Colonic mucosa (tissue), 4 donors: ENCODE measurements around the gene ECT2. TPM values are rescaled to one million over a fixed set of nuclear protein-coding genes. Genes with fewer than 3 reads are reported as not detected.

Experiments
- DNase-seq: peaks from one replicate; pipeline ENCODE4 v3.0.0-alpha.2; 2020
- H3K27ac ChIP-seq: fragments of 200-600 bp; one replicate; pipeline ENCODE4 v1.8.0; 2021
- H3K27me3 ChIP-seq: fragments of 200-600 bp; one replicate; pipeline ENCODE4 v1.8.0; 2021
- H3K36me3 ChIP-seq: fragments of 200-600 bp; one replicate; pipeline ENCODE4 v1.8.0; 2021
- H3K4me1 ChIP-seq: fragments of 200-600 bp; one replicate; pipeline ENCODE4 v1.8.0; 2021; ENCODE audit warnings: mild to moderate bottlenecking
- H3K4me3 ChIP-seq: fragments of 200-600 bp; one replicate; pipeline ENCODE4 v1.8.0; 2021
- H3K9ac ChIP-seq, 2 donors: one replicate each; pipeline ENCODE4 v1.7.0; 2013; ENCODE audit warnings: control low read depth in 2 of 2, low read depth in 2 of 2, low read length in 2 of 2
- H3K9me3 ChIP-seq: fragments of 200-600 bp; one replicate; pipeline ENCODE4 v1.8.0; 2021
- intact Hi-C: fragments of 100-400 bp; cut with DNase I; formaldehyde crosslinking; loops from one replicate; pipeline ENCODE4 v1.14.1; 2022
- total RNA-seq, 2 donors: library from RNA; stranded (reverse); fragmentation: NEBNext Ultra II Directional in 1 of 2; extraction: Animal tissue kit (Norgen Biotek cat#: 25700) in 1 of 2; gene quantifications; one replicate each; pipeline ENCODE4 v1.2.1, GENCODE V29; 2021
- TF ChIP-seq, protein P1 (sequence below): fragments of 200-600 bp; IDR thresholded peaks from one replicate; pipeline ENCODE4 v1.8.0; 2022; ENCODE audit warnings: antibody characterized with exemption, mild to moderate bottlenecking
- donor health status: healthy.
- donor health status: DM: no; HTN: no; CAD: no.
- donor health status: DM: no; HTN: no; CAD: no.

Gene ECT2
- total RNA-seq, 2 donors from 2014 or later, result 36.3 to 58.1 TPM

DNA sequence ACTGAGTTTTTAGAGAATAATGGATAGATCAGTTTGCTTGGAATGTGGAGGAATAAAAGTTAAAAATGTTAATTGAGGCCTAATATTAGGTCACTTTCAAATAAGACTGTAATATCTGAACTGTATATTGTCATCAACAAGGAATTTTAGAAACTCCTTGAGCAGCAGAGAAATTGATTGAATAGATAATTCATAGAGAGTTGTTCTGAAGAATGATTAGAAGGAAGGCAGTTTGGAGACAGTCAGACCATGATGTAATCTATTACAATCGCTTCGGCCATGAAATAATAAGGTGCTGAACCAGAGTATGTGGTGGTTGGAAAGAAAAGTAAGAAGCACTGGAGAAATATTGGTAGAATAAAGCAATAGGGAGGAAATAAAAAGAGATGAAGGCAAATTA lies 15.7 kb downstream of the ECT2 start:
- Histone ChIP-seq H3K4me3 (no peak overlapping the region), H3K36me3 (no peaks in the 10 kb centered on the region), H3K4me1 (no peaks in the 10 kb centered on the region), H3K27me3 (no peaks in the 10 kb centered on the region), H3K9me3 (no peaks in the 10 kb centered on the region), H3K27ac (no peak overlapping the region), H3K9ac (no peak overlapping the region)
- no peak for DNase-seq
- TF ChIP-seq, protein P1, sequence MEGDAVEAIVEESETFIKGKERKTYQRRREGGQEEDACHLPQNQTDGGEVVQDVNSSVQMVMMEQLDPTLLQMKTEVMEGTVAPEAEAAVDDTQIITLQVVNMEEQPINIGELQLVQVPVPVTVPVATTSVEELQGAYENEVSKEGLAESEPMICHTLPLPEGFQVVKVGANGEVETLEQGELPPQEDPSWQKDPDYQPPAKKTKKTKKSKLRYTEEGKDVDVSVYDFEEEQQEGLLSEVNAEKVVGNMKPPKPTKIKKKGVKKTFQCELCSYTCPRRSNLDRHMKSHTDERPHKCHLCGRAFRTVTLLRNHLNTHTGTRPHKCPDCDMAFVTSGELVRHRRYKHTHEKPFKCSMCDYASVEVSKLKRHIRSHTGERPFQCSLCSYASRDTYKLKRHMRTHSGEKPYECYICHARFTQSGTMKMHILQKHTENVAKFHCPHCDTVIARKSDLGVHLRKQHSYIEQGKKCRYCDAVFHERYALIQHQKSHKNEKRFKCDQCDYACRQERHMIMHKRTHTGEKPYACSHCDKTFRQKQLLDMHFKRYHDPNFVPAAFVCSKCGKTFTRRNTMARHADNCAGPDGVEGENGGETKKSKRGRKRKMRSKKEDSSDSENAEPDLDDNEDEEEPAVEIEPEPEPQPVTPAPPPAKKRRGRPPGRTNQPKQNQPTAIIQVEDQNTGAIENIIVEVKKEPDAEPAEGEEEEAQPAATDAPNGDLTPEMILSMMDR, result no peak
- intact Hi-C loops, result no loop called here

DNA sequence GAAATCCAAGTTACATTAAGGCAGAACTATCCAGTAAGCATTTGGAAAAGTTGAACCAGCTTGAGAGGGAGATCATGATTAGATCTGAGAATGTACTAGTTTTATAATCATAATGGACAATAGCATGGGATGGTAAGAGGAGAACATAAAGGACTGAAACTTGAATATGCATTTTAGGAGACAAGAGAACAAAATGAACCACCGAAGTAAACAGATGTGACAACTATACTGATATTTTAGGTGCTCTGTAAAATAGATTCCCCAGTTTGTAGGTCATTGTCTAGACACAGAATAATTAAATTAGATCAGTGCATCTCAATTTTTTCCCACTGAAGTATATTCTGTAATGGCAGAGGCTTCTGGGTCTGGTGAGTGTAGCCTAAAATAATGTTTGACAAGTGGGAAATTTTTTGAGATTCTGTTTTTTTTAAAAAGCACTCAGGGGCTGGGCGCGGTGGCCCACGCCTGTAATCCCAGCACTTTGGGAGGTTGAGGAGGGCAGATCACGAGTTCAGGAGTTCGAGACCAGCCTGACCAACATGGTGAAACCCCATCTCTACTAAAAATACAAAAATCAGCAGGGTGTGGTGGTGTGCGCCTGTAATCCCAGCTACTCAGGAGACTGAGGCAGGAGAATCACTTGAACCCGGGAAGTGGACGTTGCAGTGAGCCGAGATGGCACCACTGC lies 16.3 kb downstream of the ECT2 start:
- H3K27me3 ChIP-seq, result no peaks in the 10 kb centered on the region
- H3K27ac ChIP-seq, result no peak overlapping the region
- intact Hi-C loops, result no loop called here
- no peak overlapping the region for H3K9ac ChIP-seq
- no peaks in the 10 kb centered on the region for H3K9me3 ChIP-seq
- H3K36me3 ChIP-seq, result no peaks in the 10 kb centered on the region
- H3K4me3 ChIP-seq, result no peak overlapping the region
- TF ChIP-seq, protein P1, result no peak
- no peaks in the 10 kb centered on the region for H3K4me1 ChIP-seq
- no peak for DNase-seq

DNA sequence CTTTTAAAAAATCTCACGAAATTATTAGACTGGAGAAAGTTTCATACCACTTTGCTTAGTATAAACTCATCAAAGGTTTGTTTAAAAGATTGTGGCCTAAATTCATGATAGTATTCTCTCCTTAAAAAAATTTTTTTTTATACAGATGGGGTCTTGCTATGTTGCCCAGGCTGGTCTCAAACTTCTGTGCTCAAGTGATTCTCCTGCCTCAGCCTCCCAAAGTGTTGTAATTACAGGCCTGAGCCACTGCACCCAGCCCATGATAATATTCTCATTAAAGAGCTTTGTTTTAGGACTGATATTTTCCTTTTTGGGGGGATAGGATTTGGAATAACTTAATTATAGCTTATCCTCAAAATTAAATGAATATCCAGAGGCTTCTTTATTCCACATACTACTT lies 19.9 kb downstream of the ECT2 start:
- Histone ChIP-seq H3K4me1 (no peaks in the 10 kb centered on the region), H3K9ac (no peak overlapping the region), H3K4me3 (no peak overlapping the region), H3K36me3 (no peaks in the 10 kb centered on the region), H3K27me3 (no peaks in the 10 kb centered on the region), H3K9me3 (no peaks in the 10 kb centered on the region), H3K27ac (no peak overlapping the region)
- intact Hi-C loops, result no loop called here
- TF ChIP-seq, protein P1, result no peak
- DNase-seq, result no peak

DNA sequence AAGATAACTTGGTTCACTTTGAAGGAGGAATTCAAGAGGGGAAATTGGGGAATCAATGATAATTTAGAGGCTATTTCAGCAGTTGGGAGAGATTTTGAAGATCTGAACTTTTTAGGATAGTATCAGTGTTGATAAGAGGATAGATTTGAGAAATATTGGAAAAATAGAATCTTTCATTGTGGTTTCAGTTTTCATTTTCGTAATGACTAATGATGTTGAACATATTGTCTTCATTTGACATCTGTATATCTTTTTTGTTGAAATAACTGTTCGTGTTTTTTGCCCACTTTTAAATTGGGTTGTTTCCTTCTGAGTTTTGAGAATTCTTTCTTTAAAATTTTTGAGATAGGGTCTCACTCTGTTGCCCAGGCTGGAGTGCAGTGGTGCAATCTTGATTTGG lies 21.1 kb downstream of the ECT2 start:
- Histone ChIP-seq H3K27me3 (no peaks in the 10 kb centered on the region), H3K9ac (no peak overlapping the region), H3K9me3 (no peaks in the 10 kb centered on the region), H3K4me1 (no peaks in the 10 kb centered on the region), H3K27ac (no peak overlapping the region), H3K4me3 (no peak overlapping the region), H3K36me3 (no peaks in the 10 kb centered on the region)
- intact Hi-C loops, result no loop called here
- DNase-seq, result no peak
- TF ChIP-seq, protein P1, result no peak

DNA sequence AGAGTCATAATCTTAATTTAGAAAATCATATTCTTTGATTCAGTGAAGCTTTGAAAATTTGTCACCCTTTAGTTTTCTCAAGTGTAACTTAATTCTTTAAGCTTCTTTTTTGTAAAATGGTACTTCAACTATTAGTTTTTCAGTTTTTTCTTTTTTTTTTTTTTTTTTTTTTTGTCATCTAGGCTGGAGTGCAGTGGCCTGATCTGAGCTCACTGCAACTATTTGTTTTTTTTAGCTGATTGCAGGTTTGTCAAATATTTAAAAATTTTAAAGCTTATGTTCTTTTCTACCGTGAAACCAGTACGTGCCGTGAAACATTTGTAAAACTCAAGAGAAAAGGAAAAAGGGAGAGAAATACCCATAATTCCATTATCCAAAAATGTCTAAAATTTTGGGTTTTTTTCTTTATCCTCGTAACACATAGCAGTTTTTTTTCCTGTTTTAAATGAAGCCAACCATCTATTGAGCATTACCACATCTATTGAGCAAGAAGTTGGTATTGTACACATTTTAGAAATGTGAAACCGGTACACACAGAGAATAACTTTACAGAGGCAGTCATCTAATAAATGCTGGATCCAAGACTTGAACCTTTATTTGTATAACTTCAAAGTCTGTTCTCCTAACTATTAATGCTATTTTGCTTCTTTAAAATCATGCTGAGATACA lies 25.7 kb downstream of the ECT2 start:
- intact Hi-C loops, result no loop called here
- Histone ChIP-seq H3K4me1 (no peaks in the 10 kb centered on the region), H3K27ac (no peak overlapping the region), H3K9ac (no peak overlapping the region), H3K4me3 (no peak overlapping the region), H3K27me3 (no peaks in the 10 kb centered on the region), H3K36me3 (no peaks in the 10 kb centered on the region), H3K9me3 (no peaks in the 10 kb centered on the region)
- TF ChIP-seq, protein P1, result no peak
- no peak for DNase-seq
